Ovary (tissue), 9 donors: ENCODE data around the gene DEPDC1B. TPM values are rescaled to one million over a fixed set of nuclear protein-coding genes. Genes with fewer than 3 reads are reported as not detected.

Source experiments
- DNase-seq, 5 donors: peaks; one replicate each; pipeline ENCODE4 v3.0.0-alpha.2; 2019 to 2020
- H3K27ac ChIP-seq, 2 donors: fragments of 200-600 bp; one replicate each; pipeline versions ENCODE4 v1.5.1 to v1.8.0; 2019 to 2022
- H3K27me3 ChIP-seq: fragments of 200-600 bp; one replicate; pipeline ENCODE4 v1.8.0; 2022
- H3K36me3 ChIP-seq: fragments of 200-600 bp; sonication (generic); one replicate; pipeline ENCODE4 v1.5.1; 2019
- H3K4me1 ChIP-seq: one replicate; pipeline ENCODE4 v1.8.1; 2013; ENCODE audit warnings: mild to moderate bottlenecking, moderate library complexity; ENCODE audit not compliant: insufficient read depth
- H3K4me3 ChIP-seq: fragments of 200-600 bp; sonication (generic); one replicate; pipeline ENCODE4 v1.5.1; 2017
- H3K9me3 ChIP-seq, 2 donors: fragments of 200-600 bp in 1 of 2; sonication (generic) in 1 of 2; one replicate each; pipeline versions ENCODE4 v1.5.1 to v1.8.1; 2013 to 2019; ENCODE audit warnings: mild to moderate bottlenecking in 1 of 2, moderate library complexity in 1 of 2
- EP300 ChIP-seq: sonication (generic); formaldehyde crosslinking; IDR thresholded peaks from one replicate; pipeline ENCODE4 v1.6.1; 2017; ENCODE audit warnings: antibody characterized with exemption
- POLR2A ChIP-seq: fragments of 450-650 bp; IDR thresholded peaks from one replicate; pipeline ENCODE4 v1.6.1; 2017; ENCODE audit warnings: antibody characterized with exemption, mild to moderate bottlenecking, moderate library complexity
- WGBS, 3 donors: extraction: QIAGEN DNeasy Blood & Tissue Kit in 1 of 3; methylation state at CpG; one replicate each; pipeline versions ENCODE4 v1.1.5 to v1.1.7; 2013 to 2017; 5-methylcytosine and 5-hydroxymethylcytosine counted together
- intact Hi-C, 4 donors: fragments of 100-400 bp; cut with DNase I; formaldehyde crosslinking; loops; one replicate each; pipeline versions ENCODE4 v1.11.0 to v1.15.1; 2022 to 2023
- polyA plus RNA-seq, 2 donors: library from polyadenylated mRNA; stranded (reverse); fragments of 200-250 nt in 1 of 2; fragments of 350-450 nt in 1 of 2; fragmentation: Illumina TruSeq in 1 of 2; extraction: RNeasy Lipid Tissue Mini Kit (QIAGEN cat#74804) in 1 of 2; gene quantifications; one replicate each; pipeline ENCODE4 v1.2.3, GENCODE V29; 2013 to 2014
- total RNA-seq, 7 donors: library from RNA; depleted of rRNA in 2 of 7; stranded (reverse); fragments of >200 nt in 2 of 7; fragmentation: NEBNext Ultra II Directional in 3 of 7; extraction: Animal tissue kit (Norgen Biotek cat#: 25700) in 3 of 7; gene quantifications; one replicate each; pipeline versions ENCODE4 v1.1.0 to v1.2.4, GENCODE V29; 2016 to 2023
- TF ChIP-seq, protein P1 (sequence below), 3 donors: fragments of 450-650 bp in 2 of 3; fragments of 200-600 bp in 1 of 3; IDR thresholded peaks; one replicate each; pipeline versions ENCODE4 v1.5.1 to v1.8.0; 2016 to 2022; ENCODE audit warnings: antibody characterized with exemption in 3 of 3, mild to moderate bottlenecking in 1 of 3
- donor health status: DM: no; HTN: no; CAD: no; lungs with moderate emphysema.
- donor health status: DM: no; HTN: no; CAD: no.
- donor health status: Bipolar disorder and iron deficiency.
- donor health status: DM: yes; HTN: yes; CAD: no.
- donor health status: DM: no; HTN: no; CAD: no.
- donor health status: DM: yes; HTN: yes; CAD: no.

DEPDC1B gene
- total and polyA plus RNA-seq, 9 donors: 0.36 to 1.2 (median 0.65) TPM; not detected in 3

DNA sequence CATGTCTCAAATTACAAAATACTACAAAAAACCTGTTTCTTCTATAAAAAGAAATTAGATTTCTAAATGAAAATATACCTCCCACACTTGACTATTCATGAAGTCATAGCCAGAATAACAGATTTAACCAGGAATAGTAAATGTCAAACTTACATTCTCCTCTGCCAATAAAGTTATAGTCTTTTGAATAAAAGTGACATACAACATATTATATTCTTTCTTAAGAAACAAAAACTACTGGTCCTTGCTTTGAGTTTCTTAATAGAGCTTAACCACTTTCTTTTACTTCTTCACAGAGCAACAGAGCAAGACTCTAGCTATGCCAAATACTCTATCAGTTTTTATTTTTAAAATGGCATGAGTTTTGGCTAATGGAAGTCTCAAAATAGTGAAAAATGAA, 61.7 kb downstream of the DEPDC1B start:
- no peaks in the 10 kb centered on the region for H3K36me3 ChIP-seq
- intact Hi-C loops: no loop called here
- no peaks in the 10 kb centered on the region for H3K27me3 ChIP-seq
- DNase-seq: no peak
- no peak overlapping the region for H3K27ac ChIP-seq
- H3K4me3 ChIP-seq: no peak overlapping the region
- H3K4me1 ChIP-seq: no peaks in the 10 kb centered on the region
- no peaks in the 10 kb centered on the region for H3K9me3 ChIP-seq
- no peak for TF ChIP-seq POLR2A
- TF ChIP-seq, protein P1, sequence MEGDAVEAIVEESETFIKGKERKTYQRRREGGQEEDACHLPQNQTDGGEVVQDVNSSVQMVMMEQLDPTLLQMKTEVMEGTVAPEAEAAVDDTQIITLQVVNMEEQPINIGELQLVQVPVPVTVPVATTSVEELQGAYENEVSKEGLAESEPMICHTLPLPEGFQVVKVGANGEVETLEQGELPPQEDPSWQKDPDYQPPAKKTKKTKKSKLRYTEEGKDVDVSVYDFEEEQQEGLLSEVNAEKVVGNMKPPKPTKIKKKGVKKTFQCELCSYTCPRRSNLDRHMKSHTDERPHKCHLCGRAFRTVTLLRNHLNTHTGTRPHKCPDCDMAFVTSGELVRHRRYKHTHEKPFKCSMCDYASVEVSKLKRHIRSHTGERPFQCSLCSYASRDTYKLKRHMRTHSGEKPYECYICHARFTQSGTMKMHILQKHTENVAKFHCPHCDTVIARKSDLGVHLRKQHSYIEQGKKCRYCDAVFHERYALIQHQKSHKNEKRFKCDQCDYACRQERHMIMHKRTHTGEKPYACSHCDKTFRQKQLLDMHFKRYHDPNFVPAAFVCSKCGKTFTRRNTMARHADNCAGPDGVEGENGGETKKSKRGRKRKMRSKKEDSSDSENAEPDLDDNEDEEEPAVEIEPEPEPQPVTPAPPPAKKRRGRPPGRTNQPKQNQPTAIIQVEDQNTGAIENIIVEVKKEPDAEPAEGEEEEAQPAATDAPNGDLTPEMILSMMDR (IDR thresholded peaks at IDR 0.05): no peak
- TF ChIP-seq EP300: no peak

DNA sequence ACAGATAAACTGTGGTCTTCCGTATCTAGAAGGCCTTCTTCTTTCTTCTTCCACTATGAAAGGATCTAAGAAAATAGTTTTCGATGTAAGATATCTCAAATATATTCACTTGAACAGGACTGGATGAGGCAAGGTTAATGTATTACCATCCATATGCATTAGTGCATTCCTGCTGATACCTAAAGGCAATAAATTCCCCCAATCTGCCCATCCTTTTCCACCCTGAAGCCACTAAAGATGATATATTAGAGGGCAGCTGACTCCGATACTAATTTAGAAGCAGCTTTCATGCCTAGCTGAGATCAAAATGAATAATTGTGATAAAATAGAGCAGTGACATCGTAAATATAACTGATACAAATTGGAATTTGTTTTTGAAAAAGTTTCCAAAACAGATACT, 63.3 kb downstream of the DEPDC1B start:
- no peak overlapping the region for H3K27ac ChIP-seq
- 84 to 86% (median 84%) methylated on average over 4 of the region's 4 CpGs for WGBS, 3 donors
- no peaks in the 10 kb centered on the region for H3K9me3 ChIP-seq
- no peaks in the 10 kb centered on the region for H3K4me1 ChIP-seq
- intact Hi-C loops: no loop called here
- no peak for DNase-seq
- TF ChIP-seq POLR2A (no peak), EP300 (no peak)
- TF ChIP-seq, protein P1 (IDR thresholded peaks at IDR 0.05): no peak
- no peak overlapping the region for H3K4me3 ChIP-seq
- H3K27me3 ChIP-seq: no peaks in the 10 kb centered on the region
- no peaks in the 10 kb centered on the region for H3K36me3 ChIP-seq

DNA sequence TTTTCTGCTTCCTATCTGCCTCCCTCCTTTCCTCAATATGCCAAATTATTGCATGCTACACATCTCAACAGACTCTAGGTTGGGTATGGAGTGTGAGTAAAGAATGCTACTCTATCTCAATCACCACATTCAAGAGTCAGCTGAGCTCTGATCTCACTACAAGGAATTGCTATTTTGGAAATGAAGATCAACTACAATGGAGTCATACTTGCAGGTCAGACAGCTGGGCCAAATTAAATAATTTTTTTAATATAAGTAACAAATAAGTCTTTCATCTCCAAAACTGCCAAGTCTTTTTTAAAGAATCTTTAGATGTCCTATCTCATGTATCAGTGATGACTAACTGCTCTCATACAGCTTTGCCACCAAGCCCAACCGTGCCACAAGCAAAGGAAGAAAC, 64.0 kb downstream of the DEPDC1B start:
- no peak for DNase-seq
- no peak overlapping the region for H3K27ac ChIP-seq
- H3K4me3 ChIP-seq: no peak overlapping the region
- intact Hi-C loops: no loop called here
- H3K27me3 ChIP-seq: no peaks in the 10 kb centered on the region
- H3K9me3 ChIP-seq: no peaks in the 10 kb centered on the region
- 92 to 95% (median 93%) methylated on average over 1 of the region's 1 CpG for whole genome bisulfite sequencing, 3 donors
- no peaks in the 10 kb centered on the region for H3K36me3 ChIP-seq
- H3K4me1 ChIP-seq: no peaks in the 10 kb centered on the region
- TF ChIP-seq EP300 (no peak), POLR2A (no peak)
- TF ChIP-seq, protein P1 (IDR thresholded peaks at IDR 0.05): no peak

DNA sequence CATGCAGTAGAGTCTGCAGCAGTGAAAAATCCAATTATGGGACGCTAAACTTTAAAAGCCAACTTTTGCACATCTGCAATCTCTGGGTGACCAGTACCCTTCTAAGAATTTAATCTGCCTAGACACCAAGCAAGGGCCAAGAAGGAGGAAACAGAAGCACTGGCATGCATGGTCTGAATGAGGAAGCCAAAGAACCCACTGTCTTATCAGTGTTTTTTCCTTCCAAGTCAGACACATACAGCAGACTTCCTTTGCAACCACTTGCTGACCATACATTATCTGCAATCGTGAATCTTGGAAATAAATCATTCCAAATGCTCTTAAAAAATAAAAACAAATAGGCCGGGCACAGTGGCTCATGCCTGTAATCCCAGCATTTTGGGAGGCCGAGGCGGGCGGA, 65.9 kb downstream of the DEPDC1B start:
- no peak for DNase-seq
- no peaks in the 10 kb centered on the region for H3K36me3 ChIP-seq
- H3K27me3 ChIP-seq: no peaks in the 10 kb centered on the region
- TF ChIP-seq EP300: no peak
- TF ChIP-seq, protein P1 (IDR thresholded peaks at IDR 0.05): no peak
- no peak for TF ChIP-seq POLR2A
- intact Hi-C loops: no loop called here
- WGBS, 3 donors: 57 to 73% (median 63%) methylated on average over 6 of the region's 6 CpGs
- H3K9me3 ChIP-seq: no peaks in the 10 kb centered on the region
- H3K4me3 ChIP-seq: no peak overlapping the region
- no peaks in the 10 kb centered on the region for H3K4me1 ChIP-seq
- no peak overlapping the region for H3K27ac ChIP-seq

DNA sequence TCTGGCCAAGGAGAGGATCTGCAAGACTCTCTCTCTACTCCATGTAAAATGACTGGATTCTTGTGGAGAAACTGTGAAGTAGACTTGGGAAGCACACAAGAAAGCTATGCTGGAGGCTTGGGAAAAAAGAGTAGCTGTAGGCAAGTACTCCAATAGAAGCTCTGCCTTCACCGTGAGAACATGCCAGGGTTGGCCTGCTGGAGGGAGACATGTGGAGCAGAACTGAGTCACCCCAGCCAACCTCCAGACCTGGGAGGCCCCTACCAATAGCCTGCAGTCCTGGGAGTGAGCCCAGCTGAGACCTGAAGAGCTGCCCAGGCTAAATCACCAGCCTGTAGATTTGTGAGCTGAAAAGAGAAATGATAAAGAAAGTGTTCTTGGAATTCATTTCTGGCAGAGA, 66.6 kb downstream of the DEPDC1B start:
- Histone ChIP-seq H3K9me3 (no peaks in the 10 kb centered on the region), H3K4me3 (no peak overlapping the region), H3K36me3 (no peaks in the 10 kb centered on the region), H3K4me1 (no peaks in the 10 kb centered on the region), H3K27me3 (no peaks in the 10 kb centered on the region), H3K27ac (no peak overlapping the region)
- no peak for DNase-seq
- WGBS, 3 donors: 13 to 29% (median 17%) methylated on average over 1 of the region's 1 CpG
- TF ChIP-seq, protein P1 (IDR thresholded peaks at IDR 0.05): no peak
- TF ChIP-seq EP300: no peak
- no peak for TF ChIP-seq POLR2A
- intact Hi-C loops: no loop called here
